Keratinocyte (primary cell): Measurements from ENCODE around the gene A2ML1. TPM values are rescaled to one million over a fixed set of nuclear protein-coding genes. Genes with fewer than 3 reads are reported as not detected.

Experiments
- DNase-seq: peaks from one replicate; pipeline ENCODE4 v3.0.0-alpha.2; 2011; ENCODE audit warnings: low read depth, missing footprints, low spot score
- FAIRE-seq: peaks from 2 replicates; lab custom pipeline; 2011; peaks lifted over from hg19 to GRCh38; lab: Jason Lieb, UNC
- H2AFZ ChIP-seq: 2 replicates; pipeline ENCODE4 v1.6.0; 2012; ENCODE audit warnings: low read length, control low read depth, inconsistent platforms; ENCODE audit not compliant: control insufficient read depth
- H3K27ac ChIP-seq: 2 replicates; pipeline ENCODE4 v1.5.1; 2011; ENCODE audit warnings: low read length; ENCODE audit not compliant: control insufficient read depth, insufficient read depth
- H3K27me3 ChIP-seq: 3 replicates; pipeline ENCODE4 v1.6.0; 2011; ENCODE audit warnings: low read length; ENCODE audit not compliant: control insufficient read depth, insufficient read depth; ENCODE audit errors: extremely low read depth
- H3K36me3 ChIP-seq, 2 experiments: 2 replicates in 1 of 2; 3 replicates in 1 of 2; pipeline ENCODE4 v1.5.1; 2011; ENCODE audit warnings: low read length in 2 of 2, mild to moderate bottlenecking in 1 of 2; ENCODE audit not compliant: control insufficient read depth in 2 of 2, insufficient read depth in 2 of 2; ENCODE audit errors: extremely low read depth in 1 of 2
- H3K4me1 ChIP-seq: 3 replicates; pipeline ENCODE4 v1.5.1; 2011; ENCODE audit warnings: low read length; ENCODE audit not compliant: control insufficient read depth, insufficient read depth; ENCODE audit errors: extremely low read depth
- H3K4me2 ChIP-seq: 3 replicates; pipeline ENCODE4 v1.6.0; 2011; ENCODE audit warnings: low read depth, low read length; ENCODE audit not compliant: control insufficient read depth, insufficient read depth; ENCODE audit errors: extremely low read depth
- H3K4me3 ChIP-seq, 3 experiments: fragments of 200-600 bp in 1 of 3; sonication (generic) in 1 of 3; 2 replicates in 2 of 3; 3 replicates in 1 of 3; pipeline ENCODE4 v1.5.1; 2011 to 2016; ENCODE audit warnings: low read length in 3 of 3, mild to moderate bottlenecking in 3 of 3, control low read depth in 2 of 3, inconsistent platforms in 1 of 3, low read depth in 1 of 3, mixed read lengths in 1 of 3, mixed run types in 1 of 3, moderate library complexity in 1 of 3; ENCODE audit not compliant: control insufficient read depth in 2 of 3, insufficient read depth in 2 of 3; ENCODE audit errors: extremely low read depth in 1 of 3
- H3K79me2 ChIP-seq: 2 replicates; pipeline ENCODE4 v1.6.0; 2012; ENCODE audit warnings: low read length; ENCODE audit not compliant: control insufficient read depth, insufficient read depth
- H3K9ac ChIP-seq: 3 replicates; pipeline ENCODE4 v1.6.0; 2011; ENCODE audit warnings: low read length; ENCODE audit not compliant: control insufficient read depth, insufficient read depth; ENCODE audit errors: extremely low read depth
- H3K9me1 ChIP-seq: 3 replicates; pipeline ENCODE4 v1.6.0; 2011; ENCODE audit warnings: low read length; ENCODE audit not compliant: control insufficient read depth, insufficient read depth; ENCODE audit errors: extremely low read depth
- H3K9me3 ChIP-seq: 2 replicates; pipeline ENCODE4 v1.5.1; 2012; ENCODE audit warnings: low read depth, low read length; ENCODE audit not compliant: control insufficient read depth
- H4K20me1 ChIP-seq: 3 replicates; pipeline ENCODE4 v1.6.0; 2011; ENCODE audit warnings: low read length; ENCODE audit not compliant: control insufficient read depth, insufficient read depth; ENCODE audit errors: extremely low read depth
- EZH2 ChIP-seq: IDR thresholded peaks from one replicate; pipeline ENCODE4 v1.6.1; 2012; ENCODE audit warnings: inconsistent platforms, mild to moderate bottlenecking, low read length, moderate library complexity
- dilution Hi-C: fragments of 300-500 bp; cut with MboI; formaldehyde crosslinking; loops from one replicate; pipeline ENCODE4 v1.7.0; 2020; ENCODE audit warnings: low sequenced_read_pairs; ENCODE audit not compliant: extremely low pct_ligation_motif_present
- polyA plus RNA-seq, 5 experiments: library from polyadenylated mRNA; depleted of rRNA in 3 of 5; stranded (reverse) in 3 of 5; stranded (forward) in 1 of 5; unstranded in 1 of 5; fragments of >200 nt; gene quantifications; 1 replicate in 1 of 5; 2 replicates in 3 of 5; 3 replicates in 1 of 5; pipeline versions ENCODE4 v1.2.1 to v1.2.3, GENCODE V29; 2011 to 2012; ENCODE audit warnings: missing spikeins in 2 of 5, low read depth in 1 of 5, low replicate concordance in 1 of 5
- TF ChIP-seq, protein P1 (sequence below), 3 experiments: IDR thresholded peaks in 1 of 3; conservative IDR thresholded peaks in 1 of 3; optimal IDR thresholded peaks in 1 of 3; 2 replicates in 2 of 3; 3 replicates in 1 of 3; pipeline versions ENCODE3 to v1.5.1; 2011; ENCODE audit warnings: low read length in 3 of 3, mild to moderate bottlenecking in 3 of 3, moderate library complexity in 2 of 3, control low read depth in 1 of 3, inconsistent platforms in 1 of 3; ENCODE audit not compliant: insufficient read depth in 2 of 3; ENCODE audit errors: extremely low read depth in 1 of 3

Gene A2ML1
- polyA plus RNA-seq, 1 donor (not counting 4 experiments of a cell fraction or from before 2014, with no cell fraction given): 81.1 TPM

DNA sequence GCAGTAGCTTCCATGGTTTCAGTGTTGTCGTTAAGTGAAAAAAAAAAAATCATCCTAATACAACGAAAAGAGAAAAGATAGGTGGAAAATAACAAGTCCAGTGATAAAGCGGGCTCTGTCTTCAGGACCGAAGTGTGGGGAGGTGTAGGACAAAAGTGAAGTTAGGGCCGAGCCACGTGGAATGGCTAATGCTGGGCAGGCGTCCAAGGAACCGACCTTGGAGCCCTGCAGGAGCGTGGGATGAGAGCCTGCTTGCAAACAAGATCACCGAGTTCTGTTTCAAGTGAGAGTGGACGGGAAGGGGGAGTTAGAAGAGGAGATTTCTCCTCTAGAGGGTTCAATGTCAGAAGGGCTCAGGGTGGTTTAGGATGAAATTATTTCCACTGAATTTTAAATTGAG is 22.2 kb downstream of the A2ML1 start:
- DNase-seq (no peak), FAIRE-seq (no peak)
- TF ChIP-seq EZH2: no peak
- TF ChIP-seq, protein P1, sequence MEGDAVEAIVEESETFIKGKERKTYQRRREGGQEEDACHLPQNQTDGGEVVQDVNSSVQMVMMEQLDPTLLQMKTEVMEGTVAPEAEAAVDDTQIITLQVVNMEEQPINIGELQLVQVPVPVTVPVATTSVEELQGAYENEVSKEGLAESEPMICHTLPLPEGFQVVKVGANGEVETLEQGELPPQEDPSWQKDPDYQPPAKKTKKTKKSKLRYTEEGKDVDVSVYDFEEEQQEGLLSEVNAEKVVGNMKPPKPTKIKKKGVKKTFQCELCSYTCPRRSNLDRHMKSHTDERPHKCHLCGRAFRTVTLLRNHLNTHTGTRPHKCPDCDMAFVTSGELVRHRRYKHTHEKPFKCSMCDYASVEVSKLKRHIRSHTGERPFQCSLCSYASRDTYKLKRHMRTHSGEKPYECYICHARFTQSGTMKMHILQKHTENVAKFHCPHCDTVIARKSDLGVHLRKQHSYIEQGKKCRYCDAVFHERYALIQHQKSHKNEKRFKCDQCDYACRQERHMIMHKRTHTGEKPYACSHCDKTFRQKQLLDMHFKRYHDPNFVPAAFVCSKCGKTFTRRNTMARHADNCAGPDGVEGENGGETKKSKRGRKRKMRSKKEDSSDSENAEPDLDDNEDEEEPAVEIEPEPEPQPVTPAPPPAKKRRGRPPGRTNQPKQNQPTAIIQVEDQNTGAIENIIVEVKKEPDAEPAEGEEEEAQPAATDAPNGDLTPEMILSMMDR (optimal IDR thresholded peaks at IDR 0.05 in 1 of 3, IDR thresholded peaks at IDR 0.05 in 1 of 3, conservative IDR thresholded peaks at IDR 0.05 in 1 of 3; ENCODE audit: extremely low read depth in 1 of 3, insufficient read depth in 2 of 3, low read length in 3 of 3): no peak
- H3K9me3 ChIP-seq: no peaks in the 10 kb centered on the region
- dilution Hi-C loops: no loop called here
- no peaks in the 10 kb centered on the region for H4K20me1 ChIP-seq
- H3K9me1 ChIP-seq: no peaks in the 10 kb centered on the region
- H3K4me2 ChIP-seq: no peak overlapping the region
- H3K79me2 ChIP-seq: no peaks in the 10 kb centered on the region
- no peak overlapping the region for H3K27ac ChIP-seq
- H3K36me3 ChIP-seq: peaks cover 0 to 16% of the 10 kb centered on the region in 2 experiments
- H2AFZ ChIP-seq: no peak overlapping the region
- no peaks in the 10 kb centered on the region for H3K4me1 ChIP-seq
- no peaks in the 10 kb centered on the region for H3K27me3 ChIP-seq
- no peak overlapping the region for H3K9ac ChIP-seq
- no peak overlapping the region for H3K4me3 ChIP-seq

DNA sequence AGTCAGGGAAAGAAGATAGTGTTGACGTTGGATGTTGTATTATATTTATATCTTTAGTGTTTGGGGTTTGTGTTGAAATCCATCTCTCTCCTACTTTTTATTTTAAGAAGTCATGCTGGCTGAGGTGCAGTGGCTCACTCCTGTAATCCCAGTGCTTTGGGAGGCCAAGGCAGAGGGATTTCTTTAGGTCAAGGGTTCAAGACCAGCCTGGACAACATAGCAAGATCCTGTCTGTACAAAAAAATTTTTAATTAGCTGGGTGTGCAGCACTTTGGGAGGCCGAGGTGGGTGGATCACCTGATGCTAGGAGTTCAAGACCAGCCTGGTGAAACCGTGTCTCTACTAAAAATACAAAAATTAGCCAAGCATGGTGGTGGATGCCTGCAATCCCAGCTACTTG is 23.9 kb downstream of the A2ML1 start:
- no peak overlapping the region for H3K27ac ChIP-seq
- TF ChIP-seq, protein P1 (optimal IDR thresholded peaks at IDR 0.05 in 1 of 3, IDR thresholded peaks at IDR 0.05 in 1 of 3, conservative IDR thresholded peaks at IDR 0.05 in 1 of 3; ENCODE audit: extremely low read depth in 1 of 3, insufficient read depth in 2 of 3, low read length in 3 of 3): no peak
- TF ChIP-seq EZH2: no peak
- no peak for FAIRE-seq
- H3K4me2 ChIP-seq: no peak overlapping the region
- no peaks in the 10 kb centered on the region for H3K4me1 ChIP-seq
- H3K79me2 ChIP-seq: no peaks in the 10 kb centered on the region
- no peak overlapping the region for H2AFZ ChIP-seq
- H3K36me3 ChIP-seq: peaks cover 0 to 23% of the 10 kb centered on the region in 2 experiments
- H3K9ac ChIP-seq: no peak overlapping the region
- dilution Hi-C loops: no loop called here
- H3K4me3 ChIP-seq: no peak overlapping the region
- H3K9me3 ChIP-seq: no peaks in the 10 kb centered on the region
- no peak for DNase-seq
- no peaks in the 10 kb centered on the region for H3K27me3 ChIP-seq
- H3K9me1 ChIP-seq: no peaks in the 10 kb centered on the region
- H4K20me1 ChIP-seq: no peaks in the 10 kb centered on the region
